Omental fat pad (tissue), 4 donors: ENCODE results near the gene GPR35. TPM values are rescaled to one million over a fixed set of nuclear protein-coding genes. Genes with fewer than 3 reads are reported as not detected.

Experiments
- ATAC-seq: fragments of 150-250 bp; one replicate; pipeline ENCODE4 v1.9.1; 2016; ENCODE audit warnings: mild to moderate bottlenecking, moderate library complexity; ENCODE audit not compliant: low FRiP score
- DNase-seq: peaks from one replicate; pipeline ENCODE4 v3.0.0-alpha.2; 2019; ENCODE audit warnings: low spot score
- CTCF ChIP-seq, 3 donors: fragments of 450-650 bp; IDR thresholded peaks; one replicate each; pipeline ENCODE4 v1.5.1; 2016 to 2017; ENCODE audit warnings: antibody characterized with exemption in 3 of 3, mild to moderate bottlenecking in 3 of 3, moderate library complexity in 2 of 3
- total RNA-seq, 4 donors: library from RNA; depleted of rRNA; stranded (reverse); fragments of >200 nt; gene quantifications; one replicate each; pipeline ENCODE4 v1.1.0, GENCODE V29; 2016

Gene GPR35
- total RNA-seq, 4 donors from 2014 or later: 1.3 to 2.4 (median 1.9) TPM

GRCh38 chr2:240589375-240589774, 35.9 kb upstream of the GPR35 start:
- ATAC-seq (no peak), DNase-seq (no peak)
- TF ChIP-seq CTCF (IDR thresholded peaks at IDR 0.05): no peak

DNA sequence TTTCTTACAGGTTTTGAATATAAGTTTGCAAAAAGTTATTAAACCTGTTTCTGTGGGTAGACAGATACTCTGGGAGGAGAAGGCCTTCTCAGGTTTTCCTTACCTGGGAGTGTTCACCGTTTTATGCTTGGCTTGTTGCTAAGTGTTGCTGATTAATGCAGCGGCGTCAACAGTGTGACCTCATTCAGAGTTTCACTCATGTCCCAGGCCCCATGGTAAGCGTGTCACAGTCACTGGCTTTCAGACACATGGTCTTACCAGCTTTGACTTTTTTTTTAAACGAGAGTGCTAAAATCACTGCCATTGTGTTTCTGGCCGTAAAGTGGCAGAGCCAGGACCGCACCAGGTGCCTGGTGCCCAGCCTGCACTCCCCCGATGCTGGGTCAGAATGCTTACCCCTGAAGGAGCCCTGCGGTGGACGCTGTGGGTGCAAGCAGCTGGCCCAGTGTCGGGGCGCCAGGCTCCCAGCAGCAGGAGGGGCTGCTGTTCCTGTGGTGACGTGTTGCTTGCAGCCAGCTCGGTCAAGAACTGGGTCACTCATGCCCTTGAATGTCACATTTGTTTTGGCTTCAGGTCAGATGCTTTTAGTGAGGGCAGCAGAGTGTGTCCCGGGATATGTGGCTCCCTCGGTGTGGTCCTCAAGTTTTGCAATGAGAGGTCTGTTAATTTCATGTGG, 35.3 kb upstream of the GPR35 start:
- ATAC-seq (no peak), DNase-seq (no peak)

DNA sequence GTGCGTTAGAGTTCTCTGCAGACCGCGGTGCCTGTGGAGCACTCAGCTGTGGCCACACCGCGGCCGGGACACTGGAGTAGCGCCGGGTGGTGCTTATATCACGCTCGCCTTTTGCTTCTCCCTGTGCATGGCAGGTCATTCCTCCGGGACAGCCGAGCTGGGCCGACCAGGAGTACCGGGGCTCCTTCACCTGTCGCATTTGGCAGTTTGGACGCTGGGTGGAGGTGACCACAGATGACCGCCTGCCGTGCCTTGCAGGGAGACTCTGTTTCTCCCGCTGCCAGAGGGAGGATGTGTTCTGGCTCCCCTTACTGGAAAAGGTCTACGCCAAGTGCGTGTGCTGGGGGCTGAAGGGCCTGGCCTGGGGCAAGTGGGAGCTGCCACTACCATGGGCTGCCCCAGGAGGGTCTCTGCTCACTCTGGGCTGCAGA, 34.6 kb upstream of the GPR35 start:
- ATAC-seq (no peak), DNase-seq (no peak)
- no peak for TF ChIP-seq CTCF (IDR thresholded peaks at IDR 0.05)

More for the DNA sequence above, 35.3 kb upstream of the GPR35 start:
- TF ChIP-seq CTCF (IDR thresholded peaks at IDR 0.05): no peak

DNA sequence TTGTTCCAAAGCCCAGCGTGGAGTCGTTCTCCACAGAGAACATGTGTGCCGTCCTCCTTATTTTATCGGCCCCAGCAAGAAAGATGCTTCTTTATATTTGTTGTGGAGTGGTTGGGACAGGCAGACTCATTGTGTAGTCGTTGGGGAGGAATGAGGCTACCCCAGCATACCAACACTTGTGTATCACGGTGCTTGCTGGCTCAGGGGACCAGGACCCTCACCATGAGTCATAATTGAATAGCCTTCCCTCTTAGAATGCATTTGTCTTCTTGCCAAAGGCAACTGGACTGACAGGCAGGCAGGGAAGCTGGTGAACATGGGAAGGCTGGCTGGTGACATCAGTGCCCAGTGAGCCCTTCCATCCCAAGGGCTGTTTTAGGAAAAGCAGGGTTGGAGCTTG, 34.1 kb upstream of the GPR35 start:
- DNase-seq (no peak), ATAC-seq (no peak)
- no peak for TF ChIP-seq CTCF (IDR thresholded peaks at IDR 0.05)

DNA sequence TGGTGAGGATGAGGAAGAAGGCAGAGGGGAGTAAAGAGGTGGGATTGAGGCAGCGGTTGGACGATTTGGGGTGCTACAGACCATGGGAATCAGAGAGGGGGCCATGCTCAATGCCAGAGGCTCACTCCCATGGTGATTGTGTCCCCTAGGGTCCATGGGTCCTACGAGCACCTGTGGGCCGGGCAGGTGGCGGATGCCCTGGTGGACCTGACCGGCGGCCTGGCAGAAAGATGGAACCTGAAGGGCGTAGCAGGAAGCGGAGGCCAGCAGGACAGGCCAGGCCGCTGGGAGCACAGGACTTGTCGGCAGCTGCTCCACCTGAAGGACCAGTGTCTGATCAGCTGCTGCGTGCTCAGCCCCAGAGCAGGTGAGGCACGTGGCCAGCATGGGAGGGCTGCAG, 33.5 kb upstream of the GPR35 start:
- DNase-seq (no peak), ATAC-seq (no peak)
- TF ChIP-seq CTCF (IDR thresholded peaks at IDR 0.05): no peak

DNA sequence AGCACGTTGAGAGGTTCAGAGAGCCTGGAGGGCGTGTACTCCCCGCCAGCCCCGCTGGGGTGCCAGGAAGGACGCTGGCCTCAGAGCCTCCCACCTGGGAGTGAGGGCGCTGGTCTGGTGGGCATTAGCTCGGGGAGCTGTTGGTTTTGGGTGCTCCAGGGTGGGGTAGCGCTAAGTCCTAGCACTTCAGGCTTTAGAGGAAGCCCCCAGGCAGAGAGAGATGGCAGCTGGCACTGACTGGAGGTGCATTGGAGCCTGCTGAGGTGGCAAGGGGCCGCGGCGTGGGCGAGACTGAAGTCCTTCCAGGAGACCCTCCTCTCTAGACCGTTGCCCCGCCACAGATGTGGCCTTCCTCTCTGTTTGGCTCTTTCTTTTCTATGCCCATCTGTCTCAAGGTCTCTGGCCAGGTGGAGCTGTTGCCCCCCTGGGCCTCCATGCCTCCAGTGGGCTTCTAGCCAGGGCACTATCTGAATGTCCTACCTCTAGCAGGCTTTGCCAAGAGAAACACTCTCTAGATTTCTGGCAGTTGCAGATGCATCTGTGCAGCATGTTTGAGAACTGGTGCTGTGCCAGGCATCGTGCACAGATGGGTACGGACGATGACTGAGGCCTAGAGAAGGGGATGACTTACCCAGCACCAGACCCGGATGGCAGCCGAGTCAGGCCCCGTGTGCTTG, 32.1 kb upstream of the GPR35 start:
- ATAC-seq: no peak
- TF ChIP-seq CTCF (IDR thresholded peaks at IDR 0.05): no peak
- DNase-seq: no peak
